IMR-90 (cell line): ENCODE results near the gene RMND5B. TPM values are rescaled to one million over a fixed set of nuclear protein-coding genes. Genes with fewer than 3 reads are reported as not detected.
A peak's percentile ranks its signal among the peaks of the same experiment; 100 is the strongest.

Source experiments
- ATAC-seq: fragments of 200-7000 bp; cut with Tn5 transposase; 2 replicates; pipeline ENCODE4 v1.9.1; 2020; ENCODE audit warnings: low read depth, mild to moderate bottlenecking, moderate library complexity
- BruUV-seq: library from RNA; stranded (reverse); fragments of 400-500 nt; replicated peaks from 2 replicates; lab custom pipeline; 2021; lab: Mats Ljungman, UMichigan
- CTCF ChIA-PET: fragments of 300-600 bp; formaldehyde crosslinking; extraction: SDS; loops from one replicate; lab custom pipeline; 2021; ENCODE audit warnings: antibody characterized with exemption; lab: Yijun Ruan, JAX
- POLR2A ChIA-PET: fragments of 300-600 bp; sonication (Branson Sonifier 250); formaldehyde crosslinking; loops from one replicate; lab custom pipeline; 2022; ENCODE audit warnings: antibody characterized with exemption; ENCODE audit not compliant: unreplicated experiment; lab: Charles Lee
- DNase-seq: peaks from one replicate; pipeline ENCODE4 v3.0.0; 2013
- H2AFZ ChIP-seq: replicated peaks from 2 replicates; pipeline ENCODE3; 2013; ENCODE audit warnings: low read length, mild to moderate bottlenecking; ENCODE audit not compliant: poor library complexity
- H2AK5ac ChIP-seq: 2 replicates; pipeline ENCODE4 v1.6.1; 2013; ENCODE audit warnings: low read depth, low read length, inconsistent platforms
- H2AK9ac ChIP-seq: replicated peaks from 2 replicates; pipeline ENCODE3; 2013; ENCODE audit warnings: mild to moderate bottlenecking, low read depth, low read length, moderate library complexity; ENCODE audit not compliant: poor library complexity
- H2BK120ac ChIP-seq: 2 replicates; pipeline ENCODE4 v1.6.1; 2013; ENCODE audit warnings: low read depth, low read length, inconsistent platforms
- H2BK15ac ChIP-seq: 3 replicates; pipeline ENCODE4 v1.6.1; 2013; ENCODE audit warnings: low read depth, low read length, inconsistent platforms
- H2BK20ac ChIP-seq: 2 replicates; pipeline ENCODE4 v1.6.1; 2013; ENCODE audit warnings: low read depth, mild to moderate bottlenecking, inconsistent platforms, low read length, moderate library complexity
- H2BK5ac ChIP-seq: 2 replicates; pipeline ENCODE4 v1.6.1; 2013; ENCODE audit warnings: mild to moderate bottlenecking, low read depth, low read length, inconsistent platforms; ENCODE audit not compliant: poor library complexity, severe bottlenecking
- H3K14ac ChIP-seq: replicated peaks from 2 replicates; pipeline ENCODE4 v1.6.1; 2013; ENCODE audit warnings: low read depth, low read length, inconsistent platforms
- H3K18ac ChIP-seq: 2 replicates; pipeline ENCODE4 v1.6.1; 2013; ENCODE audit warnings: low read depth, low read length, control low read depth
- H3K23ac ChIP-seq: 2 replicates; pipeline ENCODE4 v1.6.1; 2013; ENCODE audit warnings: low read depth, low read length, inconsistent platforms
- H3K27ac ChIP-seq: 2 replicates; pipeline ENCODE4 v1.5.1; 2013; ENCODE audit warnings: mild to moderate bottlenecking, control low read depth, low read length; ENCODE audit not compliant: insufficient read depth
- H3K27me3 ChIP-seq: 2 replicates; pipeline ENCODE4 v1.6.1; 2013; ENCODE audit warnings: low read length; ENCODE audit not compliant: control insufficient read depth, insufficient read depth
- H3K36me3 ChIP-seq: 2 replicates; pipeline ENCODE4 v1.6.1; 2013; ENCODE audit warnings: low read length, mixed read lengths; ENCODE audit not compliant: control insufficient read depth, insufficient read depth
- H3K4ac ChIP-seq: 2 replicates; pipeline ENCODE4 v1.6.1; 2013; ENCODE audit warnings: low read depth, low read length, inconsistent platforms
- H3K4me1 ChIP-seq: 2 replicates; pipeline ENCODE4 v1.6.1; 2013; ENCODE audit warnings: low read length, mixed read lengths; ENCODE audit not compliant: control insufficient read depth, insufficient read depth
- H3K4me2 ChIP-seq: 2 replicates; pipeline ENCODE4 v1.6.1; 2013; ENCODE audit warnings: low read depth, mild to moderate bottlenecking, control low read depth, low read length, moderate library complexity
- H3K4me3 ChIP-seq: 2 replicates; pipeline ENCODE4 v1.5.1; 2013; ENCODE audit warnings: low read depth, mild to moderate bottlenecking, control low read depth, low read length, moderate library complexity; ENCODE audit not compliant: insufficient read depth
- H3K56ac ChIP-seq: 2 replicates; pipeline ENCODE4 v1.6.1; 2013; ENCODE audit warnings: low read length, inconsistent platforms; ENCODE audit not compliant: insufficient read depth; ENCODE audit errors: extremely low read depth
- H3K79me1 ChIP-seq, 2 experiments: 2 replicates each; pipeline ENCODE4 v1.6.1; 2013; ENCODE audit warnings: low read length in 2 of 2, inconsistent platforms in 1 of 2, low read depth in 1 of 2
- H3K9ac ChIP-seq: 2 replicates; pipeline ENCODE4 v1.6.1; 2013; ENCODE audit warnings: low read depth, low read length, control low read depth
- H3K9me1 ChIP-seq: 2 replicates; pipeline ENCODE4 v1.6.1; 2013; ENCODE audit warnings: low read length, inconsistent platforms; ENCODE audit not compliant: insufficient read depth
- H3K9me3 ChIP-seq: 2 replicates; pipeline ENCODE4 v1.6.1; 2013; ENCODE audit warnings: low read length; ENCODE audit not compliant: control insufficient read depth, insufficient read depth
- H4K20me1 ChIP-seq: 2 replicates; pipeline ENCODE4 v1.6.1; 2013; ENCODE audit warnings: low read length, inconsistent platforms; ENCODE audit not compliant: insufficient read depth
- H4K5ac ChIP-seq: 2 replicates; pipeline ENCODE4 v1.6.1; 2013; ENCODE audit warnings: mild to moderate bottlenecking, low read depth, low read length, control low read depth
- H4K8ac ChIP-seq, 2 experiments: 2 replicates each; pipeline ENCODE4 v1.6.1; 2013; ENCODE audit warnings: low read depth in 2 of 2, low read length in 2 of 2, control low read depth in 1 of 2, inconsistent platforms in 1 of 2
- H4K91ac ChIP-seq: 2 replicates; pipeline ENCODE4 v1.6.1; 2013; ENCODE audit warnings: low read depth, low read length, inconsistent platforms; ENCODE audit not compliant: insufficient read depth
- BHLHE40 ChIP-seq: fragments of 150-350 bp; IDR thresholded peaks from 2 replicates; pipeline ENCODE4 v1.6.1; 2016; ENCODE audit warnings: mild to moderate bottlenecking, low read depth, low read length
- CEBPB ChIP-seq: IDR thresholded peaks from 2 replicates; pipeline ENCODE4 v1.6.1; 2012; ENCODE audit warnings: low read depth, low read length, improper control_type of control experiment
- ELK1 ChIP-seq: fragments of 150-350 bp; IDR thresholded peaks from 2 replicates; pipeline ENCODE4 v1.6.1; 2016; ENCODE audit warnings: low read depth, mild to moderate bottlenecking, low read length, moderate library complexity, borderline replicate concordance
- FOS ChIP-seq: fragments of 150-350 bp; IDR thresholded peaks from 2 replicates; pipeline ENCODE4 v1.6.1; 2016; ENCODE audit warnings: low read depth, low read length
- MAFK ChIP-seq: IDR thresholded peaks from 2 replicates; pipeline ENCODE4 v1.6.1; 2012; ENCODE audit warnings: low read depth, low read length, improper control_type of control experiment
- MAZ ChIP-seq: IDR thresholded peaks from 2 replicates; pipeline ENCODE4 v1.6.1; 2012; ENCODE audit warnings: low read depth, mild to moderate bottlenecking, low read length, improper control_type of control experiment, moderate library complexity, borderline replicate concordance
- POLR2A ChIP-seq: IDR thresholded peaks from 2 replicates; pipeline ENCODE4 v1.6.1; 2012; ENCODE audit warnings: mild to moderate bottlenecking, low read depth, low read length
- RAD21 ChIP-seq: IDR thresholded peaks from 2 replicates; pipeline ENCODE4 v1.6.1; 2012; ENCODE audit warnings: low read length, improper control_type of control experiment
- WGBS, 2 experiments: methylation state at CpG; one replicate each; pipeline versions ENCODE4 v1.1.5 to v1.1.7; 2013; ENCODE audit warnings: missing lambda C conversion rate in 2 of 2; ENCODE audit not compliant: insufficient read length in 1 of 2; ENCODE audit errors: extremely low coverage in 2 of 2; 5-methylcytosine and 5-hydroxymethylcytosine counted together
- dilution Hi-C: fragments of 300-500 bp; cut with HindIII; formaldehyde crosslinking; loops from one replicate; pipeline ENCODE4 v1.14.3; 2018; ENCODE audit warnings: low sequenced_read_pairs; ENCODE audit not compliant: unreplicated experiment
- in situ Hi-C: fragments of 300-500 bp; cut with MboI; formaldehyde crosslinking; loops from 3 replicates; pipeline ENCODE4 v1.14.3; 2019; ENCODE audit warnings: low sequenced_read_pairs, inconsistent platforms, mixed read lengths
- intact Hi-C: fragments of 100-400 bp; cut with micrococcal nuclease; formaldehyde crosslinking; loops from 2 replicates; pipeline ENCODE4 v1.10.0; 2022
- polyA plus RNA-seq, 3 experiments: library from polyadenylated mRNA; depleted of rRNA; stranded (reverse); fragments of >200 nt; gene quantifications; 2 replicates each; pipeline ENCODE4 v1.2.3, GENCODE V29; 2012; ENCODE audit warnings: low replicate concordance in 1 of 3
- total RNA-seq: library from RNA; depleted of rRNA; stranded (reverse); fragments of >200 nt; gene quantifications from 2 replicates; pipeline ENCODE4 v1.2.3, GENCODE V29; 2012

The RMND5B gene
- total and polyA plus RNA-seq, 2 of the 4 experiments (the other 2 are of a cell fraction) = 14.0 to 19.5 TPM

DNA sequence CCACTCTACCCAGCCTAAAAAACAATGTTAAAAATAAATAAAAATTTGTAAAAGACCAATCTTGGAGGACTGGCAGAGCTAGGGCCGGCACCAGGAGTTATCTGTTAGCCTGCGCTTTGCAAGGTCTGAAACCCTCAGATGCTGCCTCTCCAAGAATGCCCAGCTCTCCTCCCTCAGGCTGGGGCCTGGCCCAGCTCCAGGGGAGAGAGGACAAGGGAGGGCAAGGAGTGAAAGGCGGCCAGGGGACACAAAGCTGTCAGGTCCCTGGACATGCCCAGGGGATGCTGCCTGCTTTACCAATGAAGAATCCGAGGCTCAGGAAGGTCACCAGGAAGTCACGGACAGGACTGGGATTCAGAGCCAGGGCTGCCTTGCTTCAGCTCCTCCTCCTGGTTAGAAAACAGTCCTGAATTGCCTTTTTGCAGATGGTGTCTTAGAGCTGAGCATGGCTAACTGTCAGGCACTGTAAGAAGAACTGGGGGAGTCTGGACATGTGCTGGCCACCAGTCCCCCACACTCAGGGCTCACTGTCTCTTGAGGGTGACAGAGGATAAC lies 23.0 kb upstream of the RMND5B start:
- in situ Hi-C loops (no loop called here), intact Hi-C loops (no loop called here), dilution Hi-C loops (no loop called here)
- Histone ChIP-seq H2AFZ (no peak overlapping the region), H3K4me2 (no peak overlapping the region), H2AK9ac (no peak overlapping the region), H3K56ac (no peak overlapping the region), H3K23ac (no peak overlapping the region), H4K91ac (no peak overlapping the region), H3K14ac (no peak overlapping the region), H3K4ac (no peak overlapping the region), H4K8ac (no peak overlapping the region), H4K20me1 (no peaks in the 10 kb centered on the region), H3K27me3 (peaks cover 26% of the 10 kb centered on the region), H3K9me3 (no peaks in the 10 kb centered on the region), H3K18ac (no peak overlapping the region), H2BK20ac (no peak overlapping the region), H4K5ac (no peak overlapping the region), H3K4me1 (no peaks in the 10 kb centered on the region; the same call in 1 of the 2 replicates), H3K9ac (no peak overlapping the region), H3K79me1 (no peaks in the 10 kb centered on the region), H2AK5ac (no peak overlapping the region), H3K36me3 (no peaks in the 10 kb centered on the region), H3K27ac (no peak overlapping the region), H2BK15ac (no peak overlapping the region), H2BK120ac (no peak overlapping the region), H3K9me1 (no peaks in the 10 kb centered on the region), H2BK5ac (no peak overlapping the region), H3K4me3 (no peak overlapping the region)
- TF ChIP-seq ELK1 = no peak
- TF ChIP-seq CEBPB = no peak
- TF ChIP-seq BHLHE40 = no peak
- TF ChIP-seq FOS = no peak
- no peak for TF ChIP-seq MAFK
- TF ChIP-seq RAD21 = no peak
- TF ChIP-seq POLR2A = no peak
- TF ChIP-seq MAZ = no peak
- DNase-seq (no peak), ATAC-seq (0 out of 2 replicates have a peak, but pooled peaks have one; percentile 44)
- ChIA-PET CTCF (no interaction called here), POLR2A (no interaction called here)
- no TSS peak for BruUV-seq
- WGBS, 2 experiments = 20% methylated on average over 2 of the region's 5 CpGs; no CpG with 5 or more reads in 1 of the 2 experiments
